PC-9 (cell line): ENCODE measurements around the gene PLPP1. TPM values are rescaled to one million over a fixed set of nuclear protein-coding genes. Genes with fewer than 3 reads are reported as not detected.

Source experiments
- BruUV-seq: library from RNA; stranded (reverse); fragments of 400-500 nt; replicated peaks from 2 replicates; lab custom pipeline; 2021; lab: Mats Ljungman, UMichigan
- CTCF ChIA-PET: fragments of 300-600 bp; sonication (Branson Sonifier 250); formaldehyde crosslinking; loops from one replicate; lab custom pipeline; 2022; ENCODE audit warnings: antibody characterized with exemption; lab: Charles Lee
- POLR2A ChIA-PET: fragments of 300-600 bp; sonication (Branson Sonifier 250); formaldehyde crosslinking; loops from one replicate; lab custom pipeline; 2022; ENCODE audit warnings: antibody characterized with exemption; ENCODE audit not compliant: unreplicated experiment; lab: Charles Lee
- DNase-seq, 2 experiments: peaks; one replicate each; pipeline versions ENCODE4 v3.0.0 to v3.0.0-alpha.2; 2015 to 2022; ENCODE audit warnings: mixed read lengths in 1 of 2
- H2AFZ ChIP-seq: fragments of 200-600 bp; sonication (generic); 2 replicates; pipeline ENCODE4 v1.8.1; 2017; ENCODE audit warnings: antibody characterized with exemption
- H3F3A ChIP-seq: fragments of 200-600 bp; sonication (generic); 2 replicates; pipeline ENCODE4 v1.8.1; 2017; ENCODE audit warnings: antibody characterized with exemption, mild to moderate bottlenecking, low read depth; ENCODE audit not compliant: insufficient read depth
- H3K27ac ChIP-seq: fragments of 200-600 bp; sonication (generic); 2 replicates; pipeline ENCODE4 v1.6.1; 2016; ENCODE audit warnings: mixed run types
- H3K27me3 ChIP-seq: fragments of 200-600 bp; sonication (generic); 2 replicates; pipeline ENCODE4 v1.6.1; 2016; ENCODE audit warnings: low read depth, mixed run types; ENCODE audit not compliant: insufficient read depth
- H3K36me3 ChIP-seq: fragments of 200-600 bp; sonication (generic); 2 replicates; pipeline ENCODE4 v1.6.1; 2016; ENCODE audit warnings: low read depth, mixed run types
- H3K4me1 ChIP-seq: fragments of 200-600 bp; sonication (generic); replicated peaks from 2 replicates; pipeline ENCODE4 v1.6.1; 2016; ENCODE audit warnings: mixed run types; ENCODE audit not compliant: insufficient read depth
- H3K4me2 ChIP-seq: fragments of 200-600 bp; sonication (generic); 2 replicates; pipeline ENCODE4 v1.6.1; 2017; ENCODE audit warnings: mixed run types
- H3K4me3 ChIP-seq: fragments of 200-600 bp; sonication (generic); 2 replicates; pipeline ENCODE4 v1.6.1; 2016; ENCODE audit warnings: mixed run types
- H3K79me2 ChIP-seq: fragments of 200-600 bp; sonication (generic); 2 replicates; pipeline ENCODE4 v1.6.1; 2017; ENCODE audit warnings: low read depth, mixed run types
- H3K9me2 ChIP-seq: fragments of 200-600 bp; sonication (generic); 2 replicates; pipeline ENCODE4 v1.8.1; 2017; ENCODE audit warnings: mild to moderate bottlenecking; ENCODE audit not compliant: insufficient read depth
- H3K9me3 ChIP-seq: fragments of 200-600 bp; sonication (generic); 2 replicates; pipeline ENCODE4 v1.8.1; 2016; ENCODE audit warnings: low read depth; ENCODE audit not compliant: insufficient read depth
- H4K20me1 ChIP-seq: fragments of 200-600 bp; sonication (generic); 2 replicates; pipeline ENCODE4 v1.8.1; 2017; ENCODE audit not compliant: insufficient read depth
- EZH2 ChIP-seq: fragments of 200-600 bp; sonication (generic); IDR thresholded peaks from 2 replicates; pipeline ENCODE4 v1.8.0; 2017; ENCODE audit warnings: antibody characterized with exemption, low read depth
- intact Hi-C: fragments of 100-400 bp; cut with micrococcal nuclease; formaldehyde crosslinking; loops from one replicate; pipeline ENCODE4 v1.10.0; 2022; ENCODE audit not compliant: unreplicated experiment
- total RNA-seq: library from RNA; stranded (reverse); gene quantifications from 2 replicates; pipeline ENCODE4 v1.2.3, GENCODE V29; 2021
- TF ChIP-seq, protein P1 (sequence below): fragments of 200-600 bp; sonication (generic); conservative IDR thresholded peaks from 2 replicates; pipeline ENCODE4 v1.6.1; 2017; ENCODE audit warnings: mixed run types, antibody characterized with exemption, mild to moderate bottlenecking, moderate library complexity

Gene PLPP1
- total RNA-seq, 1 experiment from 2014 or later, result 12.2 TPM

DNA sequence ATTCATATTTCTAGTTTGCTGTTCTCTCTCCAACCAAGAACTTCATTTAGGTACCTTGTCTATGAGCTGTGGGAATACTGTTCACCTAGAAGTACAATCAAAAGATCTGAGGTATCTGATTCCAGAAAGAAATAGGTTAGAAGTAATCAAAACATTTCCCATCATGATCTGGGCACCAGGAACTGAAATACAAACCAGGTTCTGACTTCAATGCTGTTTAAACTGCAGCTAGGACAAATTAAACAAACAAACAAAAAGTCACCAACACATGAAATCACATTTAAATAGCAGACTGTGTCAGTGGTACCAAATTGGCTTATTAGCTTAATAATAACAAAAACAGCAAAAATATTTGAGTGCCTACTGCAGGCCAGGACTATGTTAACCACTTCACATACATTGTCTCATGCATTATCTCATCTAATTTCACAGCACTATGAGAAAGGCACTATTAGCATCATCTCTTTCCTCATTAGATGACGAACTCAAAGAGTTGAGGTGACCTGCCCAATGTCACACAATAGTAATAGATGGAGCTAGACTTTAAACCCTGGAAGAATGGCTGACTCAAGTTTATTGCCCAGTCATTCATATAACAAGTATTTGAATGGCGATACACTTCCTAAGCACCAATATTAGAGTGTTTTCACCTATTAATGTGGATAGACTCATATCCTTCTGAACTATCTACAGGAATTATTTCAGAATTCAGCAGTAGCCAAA, 14.5 kb downstream of the PLPP1 start:
- Histone ChIP-seq H2AFZ (no peak overlapping the region), H3F3A (no peaks in the 10 kb centered on the region), H3K4me2 (peak overlapping the region; percentile 4; the same call in 1 of the 2 replicates), H3K79me2 (no peaks in the 10 kb centered on the region), H3K9me2 (no peaks in the 10 kb centered on the region), H3K4me1 (peaks cover 20% of the 10 kb centered on the region), H3K36me3 (no peaks in the 10 kb centered on the region), H4K20me1 (no peaks in the 10 kb centered on the region), H3K27me3 (no peaks in the 10 kb centered on the region), H3K4me3 (no peak overlapping the region), H3K27ac (no peak overlapping the region), H3K9me3 (no peaks in the 10 kb centered on the region)
- intact Hi-C loops, result no loop called here
- no peak for TF ChIP-seq EZH2
- TF ChIP-seq, protein P1, sequence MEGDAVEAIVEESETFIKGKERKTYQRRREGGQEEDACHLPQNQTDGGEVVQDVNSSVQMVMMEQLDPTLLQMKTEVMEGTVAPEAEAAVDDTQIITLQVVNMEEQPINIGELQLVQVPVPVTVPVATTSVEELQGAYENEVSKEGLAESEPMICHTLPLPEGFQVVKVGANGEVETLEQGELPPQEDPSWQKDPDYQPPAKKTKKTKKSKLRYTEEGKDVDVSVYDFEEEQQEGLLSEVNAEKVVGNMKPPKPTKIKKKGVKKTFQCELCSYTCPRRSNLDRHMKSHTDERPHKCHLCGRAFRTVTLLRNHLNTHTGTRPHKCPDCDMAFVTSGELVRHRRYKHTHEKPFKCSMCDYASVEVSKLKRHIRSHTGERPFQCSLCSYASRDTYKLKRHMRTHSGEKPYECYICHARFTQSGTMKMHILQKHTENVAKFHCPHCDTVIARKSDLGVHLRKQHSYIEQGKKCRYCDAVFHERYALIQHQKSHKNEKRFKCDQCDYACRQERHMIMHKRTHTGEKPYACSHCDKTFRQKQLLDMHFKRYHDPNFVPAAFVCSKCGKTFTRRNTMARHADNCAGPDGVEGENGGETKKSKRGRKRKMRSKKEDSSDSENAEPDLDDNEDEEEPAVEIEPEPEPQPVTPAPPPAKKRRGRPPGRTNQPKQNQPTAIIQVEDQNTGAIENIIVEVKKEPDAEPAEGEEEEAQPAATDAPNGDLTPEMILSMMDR, result no peak
- DNase-seq, result no peak
- ChIA-PET CTCF (no interaction called here), POLR2A (no interaction called here)
- no TSS peak for BruUV-seq

DNA sequence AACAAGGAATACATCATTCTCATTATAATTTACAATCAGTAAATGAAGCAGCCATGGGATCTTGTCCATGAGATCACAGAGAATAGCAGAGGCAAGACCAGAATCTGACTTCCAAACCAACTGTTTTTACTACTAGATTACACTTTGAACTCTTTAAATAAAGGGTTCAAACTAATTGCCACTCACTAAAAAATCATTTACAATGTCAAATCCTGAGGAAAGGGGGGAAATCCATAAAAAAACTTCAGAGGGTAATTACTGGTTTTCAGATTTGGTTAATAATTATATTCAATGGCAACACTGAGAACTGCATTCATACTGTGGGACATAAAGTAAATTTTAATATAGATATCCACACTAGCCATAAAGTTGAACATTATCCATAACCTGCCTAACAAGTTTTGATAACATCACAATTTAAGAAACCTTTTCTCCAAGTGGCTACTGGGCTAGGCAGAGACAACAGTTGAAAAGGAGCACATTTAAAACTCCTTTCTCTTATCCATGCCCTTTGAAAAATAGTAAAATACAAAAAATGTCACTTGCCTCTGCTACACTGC, 15.9 kb downstream of the PLPP1 start:
- TF ChIP-seq, protein P1, result no peak
- no peak for TF ChIP-seq EZH2
- POLR2A ChIA-PET, result no interaction called here
- no peak overlapping the region for H2AFZ ChIP-seq
- no TSS peak for BruUV-seq
- H3K27ac ChIP-seq, result no peak overlapping the region
- peak in 1 of 2 experiments; percentile 38 for DNase-seq
- H4K20me1 ChIP-seq, result no peaks in the 10 kb centered on the region
- H3K9me2 ChIP-seq, result no peaks in the 10 kb centered on the region
- no peaks in the 10 kb centered on the region for H3F3A ChIP-seq
- CTCF ChIA-PET, result no interaction called here
- H3K36me3 ChIP-seq, result no peaks in the 10 kb centered on the region
- no peak overlapping the region for H3K4me3 ChIP-seq
- H3K4me2 ChIP-seq, result peak overlapping the region; percentile 22; the same call in 1 of the 2 replicates
- H3K9me3 ChIP-seq, result no peaks in the 10 kb centered on the region
- peaks cover 20% of the 10 kb centered on the region for H3K4me1 ChIP-seq
- intact Hi-C loops, result no loop called here
- no peaks in the 10 kb centered on the region for H3K79me2 ChIP-seq
- no peaks in the 10 kb centered on the region for H3K27me3 ChIP-seq

DNA sequence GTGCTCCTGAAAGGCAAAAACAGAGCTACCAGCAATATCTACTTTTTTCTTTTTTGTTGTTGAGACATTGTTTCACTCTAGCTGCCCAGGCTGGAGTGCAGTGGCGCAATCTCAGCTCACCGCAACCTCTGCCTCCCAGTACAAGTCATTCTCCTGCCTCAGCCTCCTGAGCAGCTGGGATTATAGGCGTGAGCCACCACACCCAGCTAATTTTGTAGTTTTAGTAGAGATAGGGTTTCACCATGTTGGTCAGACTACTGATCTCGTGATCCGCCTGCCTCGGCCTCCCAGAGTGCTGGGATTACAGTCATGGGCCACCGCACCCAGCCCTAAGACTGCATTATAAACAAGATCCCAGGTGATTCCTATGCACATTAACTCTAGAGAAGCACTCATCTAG, 17.0 kb downstream of the PLPP1 start:
- no peaks in the 10 kb centered on the region for H3K27me3 ChIP-seq
- H3K4me1 ChIP-seq, result peaks cover 20% of the 10 kb centered on the region
- ChIA-PET POLR2A (no interaction called here), CTCF (no interaction called here)
- no peaks in the 10 kb centered on the region for H3K79me2 ChIP-seq
- H4K20me1 ChIP-seq, result no peaks in the 10 kb centered on the region
- H3K27ac ChIP-seq, result no peak overlapping the region
- H2AFZ ChIP-seq, result no peak overlapping the region
- H3F3A ChIP-seq, result no peaks in the 10 kb centered on the region
- TF ChIP-seq, protein P1, result no peak
- no peak for TF ChIP-seq EZH2
- no peak for DNase-seq
- intact Hi-C loops, result no loop called here
- H3K9me2 ChIP-seq, result no peaks in the 10 kb centered on the region
- H3K9me3 ChIP-seq, result no peaks in the 10 kb centered on the region
- H3K36me3 ChIP-seq, result no peaks in the 10 kb centered on the region
- no peak overlapping the region for H3K4me2 ChIP-seq
- H3K4me3 ChIP-seq, result no peak overlapping the region
- BruUV-seq, result no TSS peak
